GM18870 (cell line): Measurements from ENCODE around the gene ALOX15B.

Experiments used
- ATAC-seq: cut with Tn5 transposase; IDR thresholded peaks from one replicate; pipeline ENCODE4 v1.9.1; 2021; ENCODE audit warnings: moderate library complexity; ENCODE audit not compliant: unreplicated experiment

The ALOX15B gene

GRCh38 chr17:8032442-8032841 is 6.4 kb upstream of the ALOX15B start:
- ATAC-seq, result no peak

GRCh38 chr17:8039611-8040168 is 831 bp downstream of the ALOX15B start:
- ATAC-seq, result no peak

- ATAC-seq, result no peak
Measured at GRCh38 chr17:8041249-8041928, 2.5 kb downstream of the ALOX15B start.

DNA sequence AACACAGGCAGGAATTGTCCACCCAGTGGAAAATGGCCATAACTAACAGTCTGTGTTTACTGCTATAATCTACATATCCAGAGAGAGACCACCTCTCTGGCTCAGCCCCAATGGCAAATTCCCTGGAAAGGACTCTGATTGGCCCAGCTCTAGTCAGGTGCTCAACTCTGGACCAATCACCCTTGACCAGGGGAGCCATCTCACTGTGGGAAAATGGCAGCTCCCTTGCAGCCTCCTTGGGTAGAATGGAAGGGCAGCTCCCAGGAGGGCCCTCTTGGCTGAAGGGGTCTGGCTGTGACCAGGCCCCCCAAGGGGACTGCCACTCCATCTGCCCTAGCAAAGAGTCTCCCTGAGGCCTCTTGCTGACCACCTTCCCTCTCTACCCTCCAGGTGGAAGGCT is 3.1 kb downstream of the ALOX15B start:
- no peak for ATAC-seq

DNA sequence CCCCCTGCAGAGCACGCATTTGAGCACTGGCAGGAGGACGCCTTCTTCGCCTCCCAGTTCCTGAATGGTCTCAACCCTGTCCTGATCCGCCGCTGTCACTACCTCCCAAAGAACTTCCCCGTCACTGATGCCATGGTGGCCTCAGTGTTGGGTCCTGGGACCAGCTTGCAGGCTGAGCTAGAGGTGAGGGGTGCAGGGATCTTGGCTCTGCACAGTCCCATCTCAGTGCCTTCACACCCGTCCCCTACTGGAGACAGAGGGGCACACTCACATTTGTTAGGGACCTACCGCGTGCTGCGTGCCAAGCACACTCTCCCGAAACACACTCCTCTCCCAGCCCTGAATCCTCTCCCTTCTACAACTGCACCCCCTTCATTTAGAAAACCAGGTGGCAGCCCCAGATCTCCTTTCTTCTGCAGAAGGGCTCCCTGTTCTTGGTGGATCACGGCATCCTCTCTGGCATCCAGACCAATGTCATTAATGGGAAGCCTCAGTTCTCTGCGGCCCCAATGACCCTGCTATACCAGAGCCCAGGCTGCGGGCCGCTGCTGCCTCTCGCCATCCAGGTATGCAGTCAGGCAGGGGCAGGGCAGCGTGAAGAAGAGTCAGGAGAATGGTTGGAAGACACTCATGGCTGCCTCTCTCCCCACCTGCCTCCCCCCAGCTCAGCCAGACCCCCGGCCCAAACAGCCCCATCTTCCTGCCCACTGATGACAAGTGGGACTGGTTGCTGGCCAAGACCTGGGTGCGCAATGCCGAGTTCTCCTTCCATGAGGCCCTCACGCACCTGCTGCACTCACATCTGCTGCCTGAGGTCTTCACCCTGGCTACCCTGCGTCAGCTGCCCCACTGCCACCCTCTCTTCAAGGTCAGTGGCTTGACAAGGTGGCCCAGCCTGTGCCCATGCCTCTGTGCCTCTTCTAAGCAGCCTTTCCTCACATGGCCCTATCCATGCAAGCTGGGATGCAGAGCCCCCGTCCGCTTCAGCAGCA is 6.3 kb downstream of the ALOX15B start:
- ATAC-seq, result no peak

- no peak for ATAC-seq
Measured at GRCh38 chr17:8046306-8046928, 7.6 kb downstream of the ALOX15B start.

DNA sequence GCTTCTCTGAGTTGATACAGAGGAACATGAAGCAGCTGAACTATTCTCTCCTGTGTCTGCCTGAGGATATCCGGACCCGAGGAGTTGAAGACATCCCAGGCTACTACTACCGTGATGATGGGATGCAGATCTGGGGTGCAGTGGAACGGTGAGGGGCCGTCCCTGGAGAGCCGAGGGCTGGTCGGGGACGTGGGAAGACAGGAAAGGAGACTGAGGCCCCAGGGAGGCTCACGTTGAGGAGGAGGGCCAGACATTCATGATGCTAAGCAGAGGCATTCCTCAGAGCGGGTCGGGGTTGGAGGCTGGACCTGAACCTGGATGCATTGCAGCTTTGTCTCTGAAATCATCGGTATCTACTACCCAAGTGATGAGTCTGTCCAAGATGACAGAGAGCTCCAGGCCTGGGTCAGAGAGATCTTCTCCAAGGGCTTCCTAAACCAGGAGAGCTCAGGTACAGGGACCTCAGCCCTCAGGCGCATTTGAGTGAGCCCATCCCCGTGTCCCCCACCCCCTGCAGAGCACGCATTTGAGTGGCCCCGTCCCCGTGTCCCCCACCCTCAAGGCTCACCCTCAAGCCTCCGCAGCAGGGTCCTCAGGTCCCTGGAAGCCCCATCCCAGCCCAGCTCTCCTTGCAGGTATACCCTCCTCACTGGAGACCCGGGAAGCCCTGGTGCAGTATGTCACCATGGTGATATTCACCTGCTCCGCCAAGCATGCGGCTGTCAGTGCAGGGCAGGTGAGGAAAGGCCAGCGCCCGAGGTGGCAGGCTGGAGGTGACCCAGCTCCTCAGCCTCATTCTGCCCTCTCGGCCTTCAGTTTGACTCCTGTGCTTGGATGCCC is 8.3 kb downstream of the ALOX15B start:
- ATAC-seq, result no peak

DNA sequence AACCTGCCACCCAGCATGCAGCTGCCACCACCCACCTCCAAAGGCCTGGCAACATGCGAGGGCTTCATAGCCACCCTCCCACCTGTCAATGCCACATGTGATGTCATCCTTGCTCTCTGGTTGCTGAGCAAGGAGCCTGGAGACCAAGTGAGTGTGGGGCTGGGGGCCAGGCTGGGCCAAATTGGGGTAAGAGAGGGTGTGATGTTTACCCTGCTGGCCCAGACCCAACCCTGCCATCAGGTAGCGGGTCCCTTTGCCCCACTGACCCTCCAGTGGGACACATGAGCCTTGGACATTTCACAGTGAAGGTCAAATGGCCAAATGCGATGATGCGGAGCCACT is 8.9 kb downstream of the ALOX15B start:
- ATAC-seq, result no peak

DNA sequence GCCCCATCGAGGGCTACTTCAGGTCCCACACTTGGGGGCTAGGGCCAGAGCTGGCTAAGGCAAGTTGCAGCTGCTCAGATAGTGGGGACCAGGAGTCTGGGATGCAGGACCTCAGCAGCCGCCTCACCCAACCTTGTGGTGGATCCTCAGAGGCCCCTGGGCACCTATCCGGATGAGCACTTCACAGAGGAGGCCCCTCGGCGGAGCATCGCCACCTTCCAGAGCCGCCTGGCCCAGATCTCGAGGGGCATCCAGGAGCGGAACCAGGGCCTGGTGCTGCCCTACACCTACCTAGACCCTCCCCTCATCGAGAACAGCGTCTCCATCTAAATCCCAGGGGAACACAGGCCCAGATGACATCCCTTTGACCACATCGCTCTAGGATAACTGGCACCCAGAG is 9.4 kb downstream of the ALOX15B start:
- no peak for ATAC-seq

DNA sequence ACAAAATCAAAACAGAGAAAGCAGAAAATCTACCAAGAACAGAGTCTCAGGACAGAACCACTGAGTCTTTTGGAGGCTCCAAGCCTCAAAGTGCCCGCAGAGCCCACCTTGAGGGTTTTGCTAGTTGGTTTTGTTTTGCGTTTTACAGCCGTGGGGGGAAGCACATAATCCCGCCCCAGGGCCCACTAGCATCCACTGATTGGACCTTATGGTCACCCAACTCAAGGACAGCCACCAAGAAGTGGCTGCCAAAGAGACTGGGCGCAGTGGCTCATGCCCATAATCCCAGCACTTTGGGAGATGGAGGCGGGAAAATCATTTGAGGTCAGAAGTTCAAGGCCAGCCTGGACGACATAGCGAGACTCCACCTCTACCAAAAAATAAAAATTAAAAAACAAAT is 9.9 kb downstream of the ALOX15B start:
- ATAC-seq, result no peak

DNA sequence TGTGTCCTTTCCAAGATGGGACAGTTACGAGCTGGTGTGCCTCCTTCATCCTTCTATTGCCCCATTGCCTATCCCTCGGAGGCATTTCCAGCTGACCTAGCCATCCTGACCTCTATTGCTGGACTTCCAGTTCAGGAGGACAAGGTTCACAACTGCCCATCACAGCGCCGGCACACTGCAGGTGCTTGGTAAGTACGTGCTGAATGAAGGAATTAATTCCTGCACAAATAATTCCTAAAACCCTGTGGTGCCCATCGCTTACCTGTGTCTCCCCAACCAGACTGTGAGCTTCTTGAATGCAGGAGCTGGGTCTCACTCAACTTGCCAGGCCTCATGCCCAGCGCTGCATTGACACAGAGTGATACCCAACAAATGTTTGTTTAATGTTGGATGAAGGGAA is 13.0 kb downstream of the ALOX15B start:
- ATAC-seq, result no peak

DNA sequence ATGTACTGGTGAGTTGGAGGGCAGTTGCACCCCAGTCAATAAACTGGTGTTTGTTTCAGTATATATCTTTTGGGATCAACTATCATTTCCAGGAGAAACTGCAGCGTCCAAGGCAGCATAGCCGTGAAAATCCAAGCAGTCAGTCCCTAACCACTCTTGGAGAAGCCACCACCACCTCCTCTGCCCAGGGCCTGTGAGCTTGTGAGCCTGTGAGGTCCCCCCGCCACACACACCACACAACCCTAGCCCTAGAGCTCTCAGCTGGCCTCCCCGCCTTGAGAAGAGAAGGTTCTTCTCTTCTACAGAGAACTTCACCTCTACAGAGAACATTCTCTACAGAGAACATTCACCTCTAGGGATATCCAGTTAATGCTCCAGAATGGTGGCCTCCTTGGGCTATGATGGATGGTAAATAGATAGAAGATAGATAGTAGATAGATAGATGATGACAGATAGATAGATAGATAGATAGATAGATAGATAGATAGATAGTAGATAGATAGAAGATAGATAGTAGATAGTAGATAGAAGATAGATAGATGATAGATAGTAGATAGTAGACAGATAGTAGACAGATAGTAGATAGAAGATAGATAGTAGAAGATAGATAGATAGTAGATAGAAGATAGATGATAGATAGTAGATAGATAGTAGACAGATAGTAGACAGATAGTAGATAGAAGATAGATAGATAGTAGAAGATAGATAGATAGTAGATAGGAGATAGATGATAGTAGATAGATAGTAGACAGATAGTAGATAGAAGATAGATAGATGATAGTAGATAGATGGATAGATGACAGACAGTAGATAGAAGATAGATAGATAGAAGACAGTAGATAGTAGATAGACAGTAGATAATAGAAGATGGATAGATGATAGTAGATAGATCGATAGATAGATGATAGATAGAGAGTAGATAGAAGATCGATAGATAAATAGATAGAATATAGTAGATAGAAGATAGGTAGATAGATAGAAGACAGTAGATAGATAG is 13.7 kb downstream of the ALOX15B start:
- no peak for ATAC-seq

GRCh38 chr17:8053600-8053999 is 14.7 kb downstream of the ALOX15B start:
- no peak for ATAC-seq

GRCh38 chr17:8055851-8056231 is 17.0 kb downstream of the ALOX15B start:
- no peak for ATAC-seq

DNA sequence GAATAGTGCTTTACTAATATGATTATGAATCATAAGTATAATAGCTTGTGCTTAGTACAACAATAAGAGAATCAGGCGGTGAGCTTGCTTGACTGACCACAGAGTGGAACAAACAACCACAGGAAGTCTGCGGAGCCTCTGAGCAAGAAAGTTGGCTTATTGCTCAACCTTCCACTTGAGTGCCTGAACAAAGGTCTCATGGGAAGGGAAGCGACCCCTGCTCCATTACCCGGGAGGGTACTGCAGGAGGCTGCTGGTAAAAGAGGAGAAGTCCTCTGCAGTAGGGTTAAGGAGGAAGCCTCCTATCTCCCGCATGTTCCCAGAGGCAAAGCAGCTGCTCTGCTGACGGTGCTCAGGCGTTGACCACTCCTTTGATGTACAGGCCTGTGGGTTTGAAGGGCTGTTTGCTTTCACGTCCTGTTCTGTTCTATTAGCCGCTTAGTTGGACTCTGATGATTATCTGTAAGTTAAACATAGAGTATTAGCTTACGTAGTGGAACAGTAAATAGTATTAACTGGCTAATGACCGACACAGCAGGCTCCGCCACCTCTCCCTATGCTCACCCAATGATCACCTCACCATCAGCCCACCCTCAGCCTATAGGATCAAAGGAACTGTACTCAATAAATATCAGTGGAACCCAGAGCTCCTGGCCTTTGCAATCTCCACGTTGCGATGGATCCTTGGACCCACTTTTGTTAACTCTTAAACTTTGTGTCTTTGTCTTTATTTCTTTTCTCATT is 17.5 kb downstream of the ALOX15B start:
- peak; percentile 54 for ATAC-seq

- no peak for ATAC-seq
Measured at GRCh38 chr17:8056976-8057625, 18.2 kb downstream of the ALOX15B start.

DNA sequence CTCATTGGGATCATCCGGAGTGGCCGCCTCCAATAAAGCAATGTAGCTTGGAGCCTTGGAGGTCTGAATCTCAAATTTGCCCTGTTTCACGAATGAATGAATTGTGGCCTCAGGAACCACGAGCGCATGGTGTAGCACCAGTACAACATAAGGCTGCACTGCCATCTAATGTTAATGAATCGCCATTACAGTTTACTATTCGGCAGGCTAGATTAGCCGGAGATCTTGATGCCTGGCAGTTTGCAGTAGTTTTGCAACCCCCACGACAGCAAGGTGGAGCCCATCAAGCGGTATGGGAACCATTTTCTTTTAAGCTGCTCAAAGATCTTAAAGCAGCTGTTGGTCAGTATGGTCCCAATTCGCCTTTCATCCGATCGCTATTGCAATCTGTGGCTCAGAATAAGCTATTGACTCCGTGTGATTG is 18.8 kb downstream of the ALOX15B start:
- no peak for ATAC-seq

- ATAC-seq, result no peak
Measured at GRCh38 chr17:8059131-8059530, 20.3 kb downstream of the ALOX15B start.
